ENCODE measurements around the gene KDM2A.

GRCh38 chr11:67174311-67174710 is 55.2 kb downstream of the KDM2A start:
- TF ChIP-seq, protein P1, sequence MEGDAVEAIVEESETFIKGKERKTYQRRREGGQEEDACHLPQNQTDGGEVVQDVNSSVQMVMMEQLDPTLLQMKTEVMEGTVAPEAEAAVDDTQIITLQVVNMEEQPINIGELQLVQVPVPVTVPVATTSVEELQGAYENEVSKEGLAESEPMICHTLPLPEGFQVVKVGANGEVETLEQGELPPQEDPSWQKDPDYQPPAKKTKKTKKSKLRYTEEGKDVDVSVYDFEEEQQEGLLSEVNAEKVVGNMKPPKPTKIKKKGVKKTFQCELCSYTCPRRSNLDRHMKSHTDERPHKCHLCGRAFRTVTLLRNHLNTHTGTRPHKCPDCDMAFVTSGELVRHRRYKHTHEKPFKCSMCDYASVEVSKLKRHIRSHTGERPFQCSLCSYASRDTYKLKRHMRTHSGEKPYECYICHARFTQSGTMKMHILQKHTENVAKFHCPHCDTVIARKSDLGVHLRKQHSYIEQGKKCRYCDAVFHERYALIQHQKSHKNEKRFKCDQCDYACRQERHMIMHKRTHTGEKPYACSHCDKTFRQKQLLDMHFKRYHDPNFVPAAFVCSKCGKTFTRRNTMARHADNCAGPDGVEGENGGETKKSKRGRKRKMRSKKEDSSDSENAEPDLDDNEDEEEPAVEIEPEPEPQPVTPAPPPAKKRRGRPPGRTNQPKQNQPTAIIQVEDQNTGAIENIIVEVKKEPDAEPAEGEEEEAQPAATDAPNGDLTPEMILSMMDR (IDR thresholded peaks at IDR 0.05), result no peak
- no peak for TF ChIP-seq POLR2A (IDR thresholded peaks at IDR 0.05)
